Adrenal gland (tissue), 5 donors: ENCODE measurements around the gene TNIK.
A peak's percentile ranks its signal among the peaks of the same experiment; 100 is the strongest.

Experiments used
- POLR2A ChIP-seq, 2 donors: fragments of 450-650 bp; IDR thresholded peaks; one replicate each; pipeline ENCODE4 v1.6.1; 2017; ENCODE audit warnings: antibody characterized with exemption in 2 of 2, mild to moderate bottlenecking in 2 of 2, moderate library complexity in 1 of 2
- TF ChIP-seq, protein P1 (sequence below), 6 experiments: fragments of 450-650 bp in 4 of 6; fragments of 200-600 bp in 2 of 6; sonication (generic) in 1 of 6; IDR thresholded peaks; 1 replicate in 5 of 6; 2 replicates in 1 of 6; pipeline versions ENCODE4 v1.5.1 to v1.8.0; 2016 to 2021; ENCODE audit warnings: antibody characterized with exemption in 6 of 6, mild to moderate bottlenecking in 2 of 6, moderate library complexity in 1 of 6
- donor health status: DM: no; HTN: no; CAD: no.

DNA sequence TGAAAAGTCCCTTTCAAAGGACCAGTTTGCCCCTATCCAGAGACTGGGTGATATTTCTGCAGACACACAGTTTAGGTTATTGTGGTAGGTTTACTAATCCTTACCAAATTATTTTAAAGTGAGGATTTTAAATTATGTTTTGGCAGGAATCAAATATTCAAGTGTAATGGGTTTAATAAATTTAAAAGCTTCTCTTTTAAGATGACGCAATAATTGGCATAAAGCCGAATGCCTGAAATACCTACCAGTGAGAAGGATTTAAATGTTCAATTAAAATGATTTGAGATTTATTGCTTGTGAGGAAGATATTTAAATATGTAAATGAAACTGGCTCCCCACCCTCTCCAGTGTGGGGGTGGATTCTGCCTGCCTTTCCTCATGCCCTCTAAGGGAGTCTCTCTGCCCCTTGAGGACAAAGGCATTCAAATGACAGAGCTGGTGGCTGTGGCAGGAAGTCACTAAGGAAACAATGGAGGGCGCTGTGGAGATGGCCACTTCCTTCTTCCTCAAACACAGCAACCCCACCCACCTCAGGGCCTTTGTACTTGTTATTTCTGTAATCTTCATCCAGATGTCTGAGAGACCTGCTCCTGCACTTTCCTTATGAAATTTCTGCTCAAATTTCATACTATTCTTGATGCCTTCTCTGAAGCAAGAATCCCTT lies 131.7 kb downstream of the TNIK start:
- no peak for TF ChIP-seq POLR2A (IDR thresholded peaks at IDR 0.05)
- TF ChIP-seq, protein P1, sequence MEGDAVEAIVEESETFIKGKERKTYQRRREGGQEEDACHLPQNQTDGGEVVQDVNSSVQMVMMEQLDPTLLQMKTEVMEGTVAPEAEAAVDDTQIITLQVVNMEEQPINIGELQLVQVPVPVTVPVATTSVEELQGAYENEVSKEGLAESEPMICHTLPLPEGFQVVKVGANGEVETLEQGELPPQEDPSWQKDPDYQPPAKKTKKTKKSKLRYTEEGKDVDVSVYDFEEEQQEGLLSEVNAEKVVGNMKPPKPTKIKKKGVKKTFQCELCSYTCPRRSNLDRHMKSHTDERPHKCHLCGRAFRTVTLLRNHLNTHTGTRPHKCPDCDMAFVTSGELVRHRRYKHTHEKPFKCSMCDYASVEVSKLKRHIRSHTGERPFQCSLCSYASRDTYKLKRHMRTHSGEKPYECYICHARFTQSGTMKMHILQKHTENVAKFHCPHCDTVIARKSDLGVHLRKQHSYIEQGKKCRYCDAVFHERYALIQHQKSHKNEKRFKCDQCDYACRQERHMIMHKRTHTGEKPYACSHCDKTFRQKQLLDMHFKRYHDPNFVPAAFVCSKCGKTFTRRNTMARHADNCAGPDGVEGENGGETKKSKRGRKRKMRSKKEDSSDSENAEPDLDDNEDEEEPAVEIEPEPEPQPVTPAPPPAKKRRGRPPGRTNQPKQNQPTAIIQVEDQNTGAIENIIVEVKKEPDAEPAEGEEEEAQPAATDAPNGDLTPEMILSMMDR (IDR thresholded peaks at IDR 0.05) = peak in 1 of 6 experiments; percentile 6
